H7 (cell line): ENCODE data around the gene TP53INP2. TPM values are rescaled to one million over a fixed set of nuclear protein-coding genes. Genes with fewer than 3 reads are reported as not detected.
"Not testable (repeated sequence)": the region's sequence is repeated elsewhere in the genome, so short reads cannot be mapped to it uniquely, and the experiment has no call there.

Experiments used
- DNase-seq: peaks from one replicate; pipeline ENCODE4 v3.0.0; 2012
- H3K27me3 ChIP-seq: 2 replicates; pipeline ENCODE4 v1.6.0; 2011; ENCODE audit warnings: mild to moderate bottlenecking, low read length; ENCODE audit not compliant: control insufficient read depth, insufficient read depth
- H3K36me3 ChIP-seq: replicated peaks from 2 replicates; pipeline ENCODE4 v1.5.1; 2011; ENCODE audit warnings: low read length; ENCODE audit not compliant: control insufficient read depth, insufficient read depth
- H3K4me3 ChIP-seq: 2 replicates; pipeline ENCODE4 v1.5.1; 2011; ENCODE audit warnings: low read depth, mild to moderate bottlenecking, control low read depth, low read length, moderate library complexity; ENCODE audit not compliant: insufficient read depth
- total RNA-seq: library from RNA; depleted of rRNA; stranded (reverse); fragments of >200 nt; shearing (Covaris generic); gene quantifications from 2 replicates; pipeline ENCODE4 v1.2.3, GENCODE V29; 2014

Gene TP53INP2
- total RNA-seq, 1 experiment from 2014 or later: 2.4 TPM

DNA sequence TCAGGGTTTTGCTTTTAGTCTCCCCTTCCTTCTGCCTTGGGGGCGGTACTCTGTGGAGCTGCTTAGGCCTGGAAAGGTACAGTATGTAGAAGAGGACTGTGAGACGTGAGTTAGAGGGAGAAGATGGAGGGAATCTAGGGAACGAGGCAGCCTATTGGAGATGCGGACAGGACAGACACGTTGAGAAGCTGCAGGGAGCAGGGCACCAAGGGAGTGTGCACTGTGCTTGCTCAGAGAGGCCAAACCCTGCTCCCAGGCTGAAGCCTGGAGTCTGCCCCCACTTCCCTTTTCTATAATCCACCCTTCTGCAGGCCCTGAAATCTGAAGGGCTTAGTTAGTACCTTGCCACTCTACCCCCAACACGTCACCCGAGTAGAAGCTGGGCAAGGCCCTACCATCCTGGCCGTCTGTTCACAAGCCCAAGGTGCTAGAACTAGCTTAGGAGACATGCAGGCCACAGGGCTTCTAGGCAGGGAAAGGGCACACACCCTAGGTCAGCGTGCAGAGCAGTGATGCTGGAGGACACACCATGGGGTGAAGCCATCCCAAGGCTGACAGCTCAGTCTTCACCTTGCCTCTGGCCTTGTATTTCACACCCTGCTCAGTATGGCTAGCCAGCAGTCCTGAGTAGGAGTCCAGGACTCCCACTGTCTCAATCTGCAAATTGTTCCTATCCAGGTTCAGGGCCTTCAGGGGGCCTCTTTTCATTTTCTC lies 6.9 kb downstream of the TP53INP2 start:
- Histone ChIP-seq H3K36me3 (no peaks in the 10 kb centered on the region), H3K27me3 (peaks cover 18% of the 10 kb centered on the region), H3K4me3 (no peak overlapping the region)
- DNase-seq: no peak

DNA sequence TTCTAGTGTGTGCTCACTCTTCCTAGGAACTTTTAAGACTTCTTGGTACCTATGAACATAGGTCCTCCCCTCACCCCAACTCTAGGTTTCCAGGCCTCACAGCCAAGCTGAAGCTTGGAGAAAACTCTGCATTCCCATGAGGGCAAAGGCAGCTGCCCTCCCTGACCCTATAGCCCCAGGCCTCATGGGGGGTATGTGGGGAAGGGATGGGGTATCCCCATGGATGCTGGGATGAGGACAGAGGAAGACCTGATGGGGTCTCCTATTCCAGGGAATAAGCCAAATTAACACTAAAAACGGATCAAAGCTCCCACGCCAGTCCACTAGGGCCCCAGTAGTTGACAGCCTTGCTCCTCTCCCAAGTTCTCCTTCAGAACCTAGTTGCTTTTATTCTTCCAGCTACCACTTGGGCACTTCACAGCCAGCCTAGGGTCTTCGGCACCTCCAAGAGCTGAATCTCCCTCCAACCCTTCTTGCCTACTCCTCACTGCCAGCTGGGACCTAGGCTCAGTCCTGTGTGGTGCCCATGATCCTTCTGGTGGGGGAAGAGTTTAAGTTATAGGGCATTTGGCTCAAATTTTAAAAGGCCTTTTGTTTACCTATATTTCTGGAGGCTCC lies 7.8 kb downstream of the TP53INP2 start:
- no peak for DNase-seq
- Histone ChIP-seq H3K27me3 (peaks cover 18% of the 10 kb centered on the region), H3K4me3 (no peak overlapping the region), H3K36me3 (no peaks in the 10 kb centered on the region)

DNA sequence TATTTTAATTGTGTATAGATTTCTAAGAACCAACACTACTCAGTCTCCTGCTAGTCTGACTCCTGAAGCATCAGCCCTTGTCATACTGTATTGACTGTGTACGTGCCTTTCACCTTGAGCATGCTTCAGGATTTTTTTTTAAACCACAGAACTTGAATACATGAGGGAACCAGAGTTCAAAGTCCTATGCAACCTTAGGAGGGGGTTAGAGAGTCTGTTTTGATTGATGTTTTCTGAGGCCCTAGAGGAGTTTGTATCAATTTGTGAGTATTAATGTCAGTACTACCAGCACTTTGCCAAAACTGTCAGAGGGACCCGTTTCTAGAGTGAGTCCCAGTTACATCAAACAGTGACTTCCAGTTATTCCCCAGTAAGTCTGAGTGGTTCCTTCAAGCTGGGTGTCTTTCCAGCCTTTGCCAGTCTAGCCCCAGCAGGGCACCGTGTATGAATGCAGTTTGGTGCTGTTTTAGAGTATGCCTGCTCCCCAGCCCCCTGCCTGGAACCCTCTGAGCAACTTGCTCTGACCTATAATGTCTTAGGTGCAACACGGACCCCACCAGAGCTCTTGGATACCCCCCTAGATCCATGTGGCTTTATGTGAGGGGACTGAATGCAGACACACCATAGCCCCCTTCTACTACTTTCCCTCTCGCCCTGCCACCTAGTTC lies 8.5 kb downstream of the TP53INP2 start:
- Histone ChIP-seq H3K36me3 (no peaks in the 10 kb centered on the region), H3K27me3 (peaks cover 18% of the 10 kb centered on the region), H3K4me3 (no peak overlapping the region)
- DNase-seq: no peak

DNA sequence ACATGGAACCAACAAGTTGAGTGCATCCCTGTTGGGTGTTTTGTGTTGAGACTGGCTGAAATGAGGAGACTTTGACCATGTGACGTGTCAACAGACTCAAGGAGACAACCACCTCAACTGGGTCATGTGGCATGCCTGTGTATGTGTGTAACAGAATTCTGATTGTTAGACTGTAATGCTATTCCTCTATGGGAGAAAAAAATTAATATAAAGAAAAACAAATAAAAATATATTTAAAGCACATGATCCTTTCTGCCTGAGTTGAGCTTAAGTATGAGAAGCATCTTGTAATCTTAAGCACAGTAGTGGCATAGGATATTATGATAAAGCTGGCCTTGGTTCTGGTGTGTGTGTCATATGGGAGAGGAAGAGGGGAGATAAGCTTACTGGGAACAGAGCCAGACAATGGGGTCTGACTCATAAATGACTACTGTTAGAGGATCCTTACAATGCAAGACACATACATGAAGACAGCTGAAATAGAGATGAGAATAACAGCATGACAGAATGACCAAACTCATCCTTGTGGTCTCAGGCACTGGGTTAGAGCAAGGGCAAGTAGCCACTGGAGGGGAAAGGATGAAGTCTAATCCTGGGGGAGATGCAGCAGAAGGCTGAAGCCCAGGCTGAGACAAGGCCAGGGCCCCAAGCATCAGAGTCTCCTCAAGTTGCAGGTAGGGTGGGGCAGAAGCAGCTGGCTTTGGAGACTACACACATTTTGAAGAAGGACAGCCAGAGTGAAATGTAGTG lies 9.2 kb downstream of the TP53INP2 start:
- Histone ChIP-seq H3K4me3 (no peak overlapping the region), H3K27me3 (peaks cover 18% of the 10 kb centered on the region), H3K36me3 (no peaks in the 10 kb centered on the region)
- DNase-seq: no peak

DNA sequence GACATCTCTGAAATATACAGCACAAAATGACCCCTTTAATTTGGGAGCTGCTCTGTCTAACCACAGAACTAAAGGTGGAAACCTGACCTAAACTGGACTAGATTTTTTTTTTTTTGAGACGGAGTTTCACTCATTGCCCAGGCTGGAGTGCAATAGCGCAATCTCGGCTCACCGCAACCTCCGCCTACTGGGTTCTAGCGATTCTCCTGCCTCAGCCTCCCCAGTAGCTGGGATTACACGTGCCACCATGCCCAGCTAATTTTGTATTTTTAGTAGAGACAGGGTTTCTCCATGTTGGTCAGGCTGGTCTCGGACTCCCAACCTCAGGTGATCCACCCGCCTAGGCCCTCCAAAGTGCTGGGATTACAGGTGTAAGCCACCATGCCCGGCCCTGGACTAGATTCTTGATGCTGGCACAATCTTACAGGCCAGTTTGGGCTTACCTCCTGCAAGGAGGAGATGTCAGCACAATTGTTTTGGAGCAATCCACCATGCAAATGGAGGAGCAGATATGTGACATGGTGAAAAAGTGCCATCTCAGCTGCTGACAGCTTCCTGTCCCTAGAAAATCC lies 9.9 kb downstream of the TP53INP2 start:
- not testable (repeated sequence) for DNase-seq, H3K36me3 ChIP-seq, H3K4me3 ChIP-seq
- H3K27me3 ChIP-seq: peaks cover 18% of the 10 kb centered on the region

DNA sequence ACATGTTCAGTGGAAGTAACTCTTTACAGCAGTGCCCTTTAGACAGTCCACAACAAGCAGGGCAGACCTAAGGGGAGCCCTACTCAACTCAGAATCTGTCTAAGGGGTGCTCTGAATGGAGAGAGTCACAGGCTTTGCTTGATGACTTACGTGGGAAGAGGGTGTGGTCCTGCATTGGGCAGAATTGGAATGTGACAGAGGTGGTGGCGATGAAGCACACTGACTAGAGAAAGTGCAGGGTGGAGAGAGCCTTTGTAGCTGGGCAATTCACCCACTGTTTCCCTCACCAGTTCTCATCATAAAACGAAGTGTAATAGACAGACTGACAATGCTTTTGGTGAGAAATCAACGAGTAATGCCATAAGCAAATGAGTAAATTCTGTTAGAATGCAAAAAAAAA lies 11.2 kb downstream of the TP53INP2 start:
- DNase-seq: no peak
- Histone ChIP-seq H3K4me3 (no peak overlapping the region), H3K27me3 (peaks cover 12% of the 10 kb centered on the region), H3K36me3 (no peaks in the 10 kb centered on the region)

DNA sequence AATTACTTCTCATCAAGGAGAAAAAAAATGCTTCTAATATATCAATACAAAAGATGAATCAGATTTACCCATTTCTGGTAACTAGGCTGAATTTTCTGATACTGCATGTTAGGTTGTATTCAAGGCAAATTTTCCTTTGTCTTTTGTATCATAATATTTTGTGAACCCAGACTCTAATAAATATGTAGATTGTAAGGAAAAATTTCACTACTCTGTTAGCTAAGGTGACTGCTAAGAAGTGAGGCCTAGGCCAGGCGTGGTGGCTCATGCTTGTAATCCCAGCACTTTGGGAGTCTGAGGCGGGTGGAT lies 12.7 kb downstream of the TP53INP2 start:
- H3K27me3 ChIP-seq: peaks cover 2% of the 10 kb centered on the region; the same call in 1 of the 2 replicates
- no peak for DNase-seq
- H3K4me3 ChIP-seq: no peak overlapping the region
- H3K36me3 ChIP-seq: no peaks in the 10 kb centered on the region

DNA sequence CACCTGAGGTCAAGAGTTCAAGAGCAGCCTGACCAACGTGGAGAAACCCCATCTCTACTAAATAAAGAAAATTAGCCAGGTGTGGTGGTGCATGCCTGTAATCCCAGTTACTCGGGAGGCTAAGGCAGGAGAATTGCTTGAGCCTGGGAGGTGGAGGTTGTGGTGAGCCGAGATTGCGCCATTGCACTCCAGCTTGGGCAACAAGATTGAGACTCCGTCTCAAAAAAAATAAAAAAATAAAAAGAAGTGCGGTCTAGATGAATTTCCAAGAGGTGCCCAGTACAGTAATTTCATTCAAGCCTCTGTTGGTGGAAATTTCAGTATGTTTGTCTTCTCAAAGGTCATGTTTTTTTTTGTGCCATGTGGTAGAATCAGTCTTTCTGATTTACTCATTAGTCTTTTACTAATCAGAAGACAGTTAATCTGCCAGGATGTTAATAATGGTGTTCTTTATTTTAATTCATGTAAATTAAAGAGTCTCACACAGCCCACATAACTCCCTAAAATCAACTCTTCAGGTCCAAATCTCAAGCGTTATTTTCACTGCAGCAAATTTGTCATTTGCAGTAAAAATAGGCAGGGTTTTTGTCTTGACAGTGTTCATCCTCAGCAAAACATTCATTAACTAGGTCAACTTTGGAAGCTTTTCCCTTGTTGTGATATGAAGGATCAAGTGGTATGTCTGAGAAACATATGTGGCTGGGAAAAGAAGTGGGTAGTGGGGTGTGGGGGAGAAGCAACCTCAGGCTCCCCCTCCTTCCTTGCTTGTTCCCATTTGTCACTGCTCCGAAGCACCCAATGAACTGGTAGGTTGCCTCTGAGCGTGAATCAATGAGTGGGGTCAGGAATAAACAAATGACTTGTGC lies 13.3 kb downstream of the TP53INP2 start:
- no peaks in the 10 kb centered on the region for H3K27me3 ChIP-seq
- H3K36me3 ChIP-seq: no peaks in the 10 kb centered on the region
- H3K4me3 ChIP-seq: no peak overlapping the region
- DNase-seq: no peak

DNA sequence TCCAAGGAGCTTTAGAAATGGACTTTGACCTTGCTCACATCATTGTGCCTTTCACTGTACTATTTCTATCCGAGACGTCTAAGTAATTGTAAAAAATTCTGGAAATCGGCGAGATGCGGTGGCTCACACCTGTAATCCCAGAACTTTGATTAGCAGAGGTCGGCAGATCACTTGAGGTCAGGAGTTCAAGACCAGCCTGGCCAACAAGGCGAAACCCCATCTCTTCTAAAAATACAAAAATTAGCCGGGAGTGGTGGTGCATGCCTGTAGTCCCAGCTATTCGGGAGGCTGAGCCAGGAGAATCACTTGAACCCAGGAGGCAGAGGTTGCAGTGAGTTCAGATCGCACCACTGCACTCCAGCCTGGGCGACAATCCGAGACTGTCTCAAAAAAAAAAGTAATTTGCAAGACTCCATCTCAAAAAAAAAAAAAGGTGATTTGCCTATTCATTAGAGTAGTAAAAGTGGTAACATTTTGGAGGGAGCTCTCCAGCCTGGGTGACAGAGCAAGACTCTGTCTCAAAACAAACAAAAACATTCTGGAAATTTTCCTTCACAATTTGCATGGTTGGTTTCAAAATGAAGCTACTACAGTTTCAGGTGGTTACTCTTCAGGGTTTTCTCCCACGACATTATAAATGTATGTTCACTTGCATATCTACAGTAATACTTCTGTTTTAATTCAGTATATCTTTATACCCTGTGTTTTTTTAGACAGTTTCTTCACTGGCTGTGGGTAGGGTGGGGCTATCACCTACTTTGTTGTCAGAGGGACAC lies 15.3 kb downstream of the TP53INP2 start:
- H3K4me3 ChIP-seq, H3K27me3 ChIP-seq, DNase-seq, H3K36me3 ChIP-seq: not testable (repeated sequence)

DNA sequence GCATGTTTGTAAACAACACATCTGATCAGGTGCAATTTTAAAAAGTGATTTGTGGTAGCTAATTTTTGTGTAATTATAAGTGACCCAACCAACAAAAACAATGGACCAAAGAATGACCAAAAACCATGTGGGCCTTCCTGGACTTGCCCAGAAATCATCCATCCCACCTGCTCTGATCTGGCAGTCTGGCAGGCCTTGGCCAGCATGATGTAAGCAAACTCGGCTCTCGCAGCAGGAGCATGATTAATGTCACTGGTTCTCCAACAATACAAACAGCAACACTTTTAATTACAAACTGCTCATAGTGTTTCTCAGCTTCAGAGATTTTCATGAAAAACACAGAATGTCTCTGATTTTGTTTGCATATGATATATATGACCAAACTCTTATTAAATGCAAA lies 16.1 kb downstream of the TP53INP2 start:
- H3K36me3 ChIP-seq: no peaks in the 10 kb centered on the region; the same call in 1 of the 2 replicates
- DNase-seq: no peak
- H3K27me3 ChIP-seq: no peaks in the 10 kb centered on the region
- H3K4me3 ChIP-seq: no peak overlapping the region

DNA sequence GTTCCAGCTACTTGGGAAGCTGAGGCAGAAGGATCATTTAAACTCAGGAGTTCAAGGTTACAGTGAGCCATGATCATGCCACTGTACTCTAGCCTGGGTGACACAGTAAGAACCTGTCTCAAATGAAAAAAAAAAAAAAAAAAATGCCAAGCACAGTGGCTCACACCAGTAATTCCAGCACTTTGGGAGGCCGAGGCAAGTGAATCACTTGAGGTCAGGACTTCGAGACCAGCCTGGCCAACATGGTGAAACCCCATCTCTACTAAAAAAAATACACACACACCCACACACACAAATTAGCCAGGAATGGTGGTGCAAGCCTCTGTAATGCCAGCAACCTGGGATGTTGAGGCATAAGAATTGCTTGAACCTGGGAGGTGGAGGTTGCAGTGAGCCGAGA lies 18.4 kb downstream of the TP53INP2 start:
- not testable (repeated sequence) for H3K27me3 ChIP-seq, H3K4me3 ChIP-seq, DNase-seq, H3K36me3 ChIP-seq

DNA sequence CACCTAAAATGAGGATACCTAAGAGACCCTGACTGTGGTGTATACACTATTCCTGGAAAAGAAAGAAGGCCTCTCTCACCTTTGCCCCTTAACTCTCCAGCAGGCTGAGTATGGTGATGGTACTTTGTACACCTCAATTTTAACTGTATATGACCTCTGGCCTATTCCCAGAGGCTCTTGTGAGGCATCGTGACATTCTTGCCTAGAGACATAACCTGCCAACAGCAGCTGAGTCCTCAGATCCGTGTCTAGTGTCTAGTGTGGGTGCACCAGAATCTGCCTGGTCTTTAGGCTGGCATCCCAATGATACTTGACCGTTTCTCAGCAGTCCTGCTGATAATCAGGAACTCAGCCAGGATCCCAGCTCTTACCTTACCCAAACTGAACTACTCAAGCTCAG lies 20.0 kb downstream of the TP53INP2 start:
- Histone ChIP-seq H3K27me3 (no peaks in the 10 kb centered on the region), H3K36me3 (no peaks in the 10 kb centered on the region; the same call in 1 of the 2 replicates), H3K4me3 (no peak overlapping the region)
- DNase-seq: no peak

DNA sequence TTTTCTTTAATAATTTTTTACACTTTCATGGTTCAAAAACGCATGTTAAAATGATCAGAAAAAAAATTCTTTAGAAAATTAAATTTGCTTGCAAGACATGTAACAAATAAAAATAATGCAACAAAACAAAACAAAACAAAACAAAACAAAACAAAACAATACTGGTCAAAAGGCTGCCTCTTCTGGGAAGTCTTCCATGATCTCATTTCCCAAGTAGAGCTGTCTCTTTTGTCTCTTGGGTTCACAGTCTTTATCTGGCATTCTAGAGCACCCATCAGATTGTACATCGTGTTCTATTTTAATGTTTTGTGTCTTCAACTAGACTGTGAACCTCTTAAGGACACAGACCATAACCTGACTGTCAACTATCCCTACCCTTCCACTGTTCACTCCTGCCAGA lies 25.3 kb downstream of the TP53INP2 start:
- Histone ChIP-seq H3K36me3 (no peaks in the 10 kb centered on the region; the same call in 1 of the 2 replicates), H3K4me3 (no peak overlapping the region), H3K27me3 (no peaks in the 10 kb centered on the region)
- DNase-seq: no peak
